RWPE1 (cell line): ENCODE results near the gene DSG3.

Experiments used
- CTCF ChIA-PET: fragments of 350-600 bp; sonication (Branson Sonifier 250); formaldehyde crosslinking; extraction: SDS; loops from one replicate; lab custom pipeline; 2021; lab: Yijun Ruan, JAX
- POLR2A ChIA-PET: fragments of 400-600 bp; formaldehyde crosslinking; extraction: SDS; loops from one replicate; lab custom pipeline; 2020; ENCODE audit warnings: antibody characterized with exemption; ENCODE audit not compliant: low non-redundant PET; lab: Yijun Ruan, JAX
- DNase-seq: peaks from one replicate; pipeline ENCODE4 v3.0.0; 2012; ENCODE audit warnings: low spot score
- H3K27ac ChIP-seq: fragments of 450-650 bp; 2 replicates; pipeline ENCODE4 v1.5.1; 2017
- CTCF ChIP-seq: fragments of 450-650 bp; conservative IDR thresholded peaks from 2 replicates; pipeline ENCODE4 v1.5.1; 2017; ENCODE audit warnings: low read depth, mild to moderate bottlenecking

DSG3 gene

GRCh38 chr18:31482051-31482450, 34.5 kb downstream of the DSG3 start:
- no peak for TF ChIP-seq CTCF
- no peak for DNase-seq
- H3K27ac ChIP-seq: peak overlapping the region; percentile 88
- CTCF ChIA-PET: no interaction called here
- POLR2A ChIA-PET: interaction anchor here (0.6 kb wide), 1 partner anchor 11 kb away, joined by 3 read pairs; no protein-coding TSS in a partner anchor

GRCh38 chr18:31483396-31483795, 35.9 kb downstream of the DSG3 start:
- CTCF ChIA-PET: no interaction called here
- POLR2A ChIA-PET: no interaction called here
- no peak for DNase-seq
- no peak overlapping the region for H3K27ac ChIP-seq
- TF ChIP-seq CTCF: no peak

- ChIA-PET POLR2A (no interaction called here), CTCF (interaction anchor here (0.6 kb wide), 1 partner anchor 14 kb away, joined by 3 read pairs; no protein-coding TSS in a partner anchor)
- no peak for DNase-seq
- no peak overlapping the region for H3K27ac ChIP-seq
- no peak for TF ChIP-seq CTCF
Observed at GRCh38 chr18:31484461-31484860, 36.9 kb downstream of the DSG3 start.

GRCh38 chr18:31486165-31486564, 38.6 kb downstream of the DSG3 start:
- peak; percentile 33 for DNase-seq
- POLR2A ChIA-PET: no interaction called here
- H3K27ac ChIP-seq: peak overlapping the region; percentile 82
- TF ChIP-seq CTCF: no peak
- CTCF ChIA-PET: interaction anchor here (0.5 to 0.7 kb wide), 2 partner anchors 25 to 234 kb away, joined by 3 read pairs; no protein-coding TSS in a partner anchor

- DNase-seq: peak; percentile 75
- H3K27ac ChIP-seq: peak overlapping the region; percentile 82
- no peak for TF ChIP-seq CTCF
- POLR2A ChIA-PET: no interaction called here
- CTCF ChIA-PET: no interaction called here
Observed at GRCh38 chr18:31487246-31488015, 39.9 kb downstream of the DSG3 start.

- no peak overlapping the region for H3K27ac ChIP-seq
- POLR2A ChIA-PET: no interaction called here
- CTCF ChIA-PET: no interaction called here
- no peak for DNase-seq
- no peak for TF ChIP-seq CTCF
Observed at GRCh38 chr18:31489311-31489710, 41.8 kb downstream of the DSG3 start.
